GM18502 (cell line): ENCODE data around the gene KRTAP4-12.
"Not testable (repeated sequence)": the region's sequence is repeated elsewhere in the genome, so short reads cannot be mapped to it uniquely, and the experiment has no call there.

Source experiments
- ATAC-seq: cut with Tn5 transposase; IDR thresholded peaks from one replicate; pipeline ENCODE4 v1.9.1; 2021; ENCODE audit warnings: mild to moderate bottlenecking; ENCODE audit not compliant: unreplicated experiment, poor library complexity

The KRTAP4-12 gene

DNA sequence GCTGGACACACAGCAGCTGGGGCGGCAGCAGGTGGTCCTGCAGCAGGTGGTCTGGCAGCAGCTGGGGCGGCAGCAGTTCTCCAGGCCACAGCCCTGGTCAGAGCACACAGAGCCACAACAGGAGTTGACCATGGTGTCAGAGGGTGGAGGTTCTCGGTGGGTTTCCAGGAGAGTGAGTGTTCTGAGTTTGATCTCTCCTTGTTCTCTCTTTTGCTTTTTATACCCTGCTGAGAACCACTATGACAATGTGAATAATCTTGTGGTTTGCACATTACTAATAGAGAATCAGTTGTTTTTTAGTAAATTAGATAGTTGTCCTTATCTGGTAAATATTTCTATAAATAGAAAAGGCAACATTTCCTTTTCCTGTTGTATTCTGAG is at the start of gene KRTAP4-12:
Gene KRTAP4-12 (minus strand): TSS at position 192 of the 381 bp plus-strand sequence. CDS start 60 bp downstream, at position 132.
- ATAC-seq, result not testable (repeated sequence)

DNA sequence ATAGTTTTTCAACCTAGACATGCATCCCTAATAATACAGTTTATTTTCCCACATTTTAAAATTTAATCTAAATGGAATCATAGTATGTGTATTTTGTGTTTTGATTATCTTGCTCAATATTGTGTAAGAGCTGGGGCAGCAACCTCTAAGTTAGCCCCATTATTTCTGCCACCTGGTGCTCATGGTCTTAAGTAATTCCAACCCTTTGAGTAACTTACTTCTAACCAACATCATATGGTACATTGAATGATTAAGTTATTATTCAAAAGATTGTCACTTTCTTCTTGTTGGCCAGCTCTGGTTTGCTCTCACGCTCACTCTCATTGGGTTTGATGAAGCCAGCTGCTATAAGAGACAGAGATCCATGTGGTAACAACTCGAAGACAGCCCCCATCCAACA is 47.9 kb upstream of the KRTAP4-12 start:
- ATAC-seq, result no peak

DNA sequence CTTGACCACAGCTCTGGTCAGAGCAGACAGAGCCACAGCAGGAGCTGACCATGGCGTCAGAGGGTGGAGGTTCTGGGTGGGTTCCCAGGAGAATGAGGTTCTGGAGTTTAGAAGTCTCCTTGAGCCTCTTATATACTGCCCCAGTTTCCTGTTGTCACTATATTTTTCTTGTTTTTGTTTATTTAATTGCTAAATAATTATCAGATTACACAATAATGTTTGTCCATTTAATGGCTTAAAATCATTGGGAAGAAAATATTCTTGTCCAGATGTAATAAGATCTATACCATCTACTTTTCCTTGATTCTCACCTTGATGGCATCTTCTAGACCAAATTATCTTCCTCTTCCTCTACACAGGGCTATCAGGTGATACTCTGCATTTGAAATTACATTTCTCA is 44.1 kb upstream of the KRTAP4-12 start, which contains the start of gene KRTAP4-3:
Gene KRTAP4-3 (minus strand): TSS at position 101 of the 400 bp plus-strand sequence. CDS start 49 bp downstream, at position 52.
- no peak for ATAC-seq

DNA sequence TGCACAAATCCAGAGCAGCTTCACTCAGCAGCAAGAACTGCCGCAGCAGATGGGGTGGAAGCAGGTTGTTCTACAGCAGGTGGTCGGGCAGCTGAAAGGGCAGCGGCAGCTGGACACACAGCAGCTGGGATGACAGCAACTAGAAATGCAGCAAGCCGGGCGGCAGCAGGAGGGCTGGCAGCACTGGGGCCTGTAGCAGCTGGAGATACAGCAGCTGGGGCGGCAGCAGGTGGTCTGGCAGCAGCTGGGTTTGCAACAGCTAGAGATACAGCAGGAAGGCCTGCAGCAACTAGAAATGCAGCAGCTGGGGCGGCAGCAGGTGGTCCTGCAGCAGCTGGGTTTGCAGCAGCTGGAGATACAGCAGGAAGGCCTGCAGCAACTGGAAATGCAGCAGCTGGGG is 43.6 kb upstream of the KRTAP4-12 start:
- no peak for ATAC-seq

DNA sequence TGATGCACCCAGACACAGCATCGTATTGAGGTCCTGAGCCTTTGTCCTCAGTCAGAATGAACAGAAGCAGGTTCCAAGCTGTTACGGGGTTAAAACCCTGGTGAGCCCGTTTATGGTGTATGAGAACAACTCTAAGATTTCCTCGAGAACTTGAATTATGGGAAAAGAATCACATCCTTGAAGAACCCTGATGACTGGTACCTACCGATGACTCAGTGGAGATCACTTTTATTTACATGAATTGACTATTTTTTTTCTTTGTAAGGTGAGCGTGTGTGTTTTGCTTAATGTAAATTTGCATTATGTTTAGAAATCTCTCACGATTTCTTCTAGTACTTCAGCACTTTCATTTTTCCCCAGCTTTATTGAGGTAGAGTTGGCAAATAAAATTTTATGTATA is 39.8 kb upstream of the KRTAP4-12 start:
- no peak for ATAC-seq

DNA sequence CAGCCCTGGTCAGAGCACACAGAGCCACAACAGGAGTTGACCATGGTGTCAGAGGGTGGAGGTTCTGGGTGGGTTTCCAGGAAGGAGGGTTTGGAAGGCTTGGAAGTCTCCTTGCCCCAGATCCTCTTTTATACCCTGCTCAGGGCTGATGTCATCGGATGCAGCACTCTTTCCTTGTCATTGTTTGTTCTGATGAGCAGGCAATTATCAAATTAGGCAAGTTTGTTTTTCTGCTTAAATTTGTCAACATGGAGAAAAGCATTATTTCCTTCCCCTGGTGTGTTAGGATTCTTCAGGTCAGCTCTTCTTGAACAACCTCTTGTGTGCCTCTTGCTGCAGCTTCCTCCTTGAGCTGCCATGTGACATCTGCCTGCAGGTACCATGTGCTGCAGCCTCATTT is 36.7 kb upstream of the KRTAP4-12 start, which contains the start of gene KRTAP4-4:
Gene KRTAP4-4 (minus strand): TSS at position 101 of the 400 bp plus-strand sequence. CDS start 57 bp downstream, at position 44.
- ATAC-seq, result no peak

DNA sequence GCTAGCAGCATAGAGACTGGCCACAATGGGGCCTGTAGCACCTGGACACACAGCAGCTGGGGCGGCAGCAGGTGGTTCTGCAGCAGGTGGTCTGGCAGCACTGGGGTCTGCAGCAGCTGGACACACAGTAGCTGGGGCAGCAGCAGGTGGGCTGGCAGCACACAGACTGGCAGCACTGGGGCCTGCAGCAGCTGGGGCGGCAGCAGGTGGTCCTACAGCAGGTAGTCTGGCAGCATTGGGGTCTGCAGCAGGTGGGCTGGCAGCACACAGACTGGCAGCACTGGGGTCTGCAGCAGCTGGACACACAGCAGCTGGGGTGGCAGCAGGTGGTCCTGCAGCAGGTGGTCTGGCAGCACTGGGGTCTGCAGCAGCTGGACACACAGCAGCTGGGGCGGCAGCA is 36.2 kb upstream of the KRTAP4-12 start:
- ATAC-seq, result not testable (repeated sequence)

DNA sequence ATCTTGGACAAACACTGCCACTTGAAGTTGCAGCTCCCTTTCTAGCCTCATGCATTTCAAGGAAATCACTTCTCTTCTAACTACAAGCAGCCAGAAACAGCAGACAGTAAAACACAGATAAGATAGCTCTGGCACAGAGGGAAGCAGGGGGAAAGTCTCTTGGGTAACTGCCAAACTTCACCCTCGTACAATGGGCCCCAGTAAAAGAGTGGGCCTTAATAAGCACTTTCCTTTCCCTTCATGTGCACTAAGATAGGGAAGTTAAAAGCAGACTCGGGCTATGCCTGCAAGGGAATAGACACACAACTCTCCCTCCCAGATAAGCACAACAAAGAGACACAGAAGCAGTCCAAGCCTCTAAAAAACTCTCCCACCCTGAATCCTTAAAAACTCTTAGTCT is 29.9 kb upstream of the KRTAP4-12 start:
- ATAC-seq, result no peak

DNA sequence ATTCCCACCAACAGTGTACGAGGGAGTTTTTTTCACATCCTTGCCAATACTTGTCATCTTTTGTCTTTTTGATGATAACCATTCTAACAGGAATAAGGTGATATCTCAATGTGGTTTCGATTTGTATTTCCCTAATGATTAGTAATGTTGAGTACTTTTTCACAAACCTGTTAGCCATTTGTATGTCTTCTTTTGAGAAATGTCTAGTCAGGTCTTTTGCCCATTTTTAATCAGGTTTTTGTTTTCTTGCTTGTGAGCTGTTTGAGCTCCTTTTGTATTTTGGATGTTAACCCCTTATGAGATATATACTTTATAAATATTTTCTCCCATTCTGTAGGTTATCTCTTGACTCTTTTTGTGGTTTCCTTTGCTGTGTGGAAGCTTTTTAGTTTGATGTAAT is 27.5 kb upstream of the KRTAP4-12 start:
- no peak for ATAC-seq

DNA sequence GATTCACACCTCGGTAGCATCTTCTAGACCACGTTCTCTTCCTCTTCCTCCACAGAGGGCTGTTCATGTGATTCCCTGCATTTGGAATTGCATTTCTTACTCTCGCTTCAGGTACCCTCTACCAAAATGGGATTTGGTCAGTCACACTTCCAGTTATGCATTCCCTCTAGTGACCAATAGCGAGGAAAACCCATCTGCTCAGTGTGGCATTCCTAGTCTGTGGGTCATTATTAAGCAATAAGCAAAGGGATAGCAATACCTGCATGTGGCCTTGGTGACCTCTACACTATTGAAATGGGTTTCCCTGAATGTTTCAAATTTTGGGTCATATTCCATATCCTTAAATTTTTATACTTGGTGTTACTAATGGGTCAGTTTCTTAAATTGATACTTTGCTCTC is 26.0 kb upstream of the KRTAP4-12 start:
- no peak for ATAC-seq

DNA sequence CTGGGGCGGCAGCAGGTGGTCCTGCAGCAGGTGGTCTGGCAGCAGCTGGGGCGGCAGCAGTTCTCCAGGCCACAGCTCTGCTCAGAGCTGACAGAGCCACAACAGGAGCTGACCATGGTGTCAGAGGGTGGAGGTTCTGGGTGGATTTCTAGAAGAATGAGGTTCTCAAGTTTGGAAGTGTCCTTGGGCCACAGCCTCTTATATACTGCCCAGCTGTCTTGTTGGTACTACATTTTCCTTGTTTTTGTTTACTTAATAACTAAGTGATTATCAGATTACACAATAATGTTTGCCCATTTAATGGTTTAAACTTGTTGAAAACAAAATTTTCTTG is 25.6 kb upstream of the KRTAP4-12 start, which contains the start of gene KRTAP4-5:
Gene KRTAP4-5 (minus strand): TSS at position 174 of the 334 bp plus-strand sequence. CDS start 58 bp downstream, at position 116.
- ATAC-seq, result no peak

DNA sequence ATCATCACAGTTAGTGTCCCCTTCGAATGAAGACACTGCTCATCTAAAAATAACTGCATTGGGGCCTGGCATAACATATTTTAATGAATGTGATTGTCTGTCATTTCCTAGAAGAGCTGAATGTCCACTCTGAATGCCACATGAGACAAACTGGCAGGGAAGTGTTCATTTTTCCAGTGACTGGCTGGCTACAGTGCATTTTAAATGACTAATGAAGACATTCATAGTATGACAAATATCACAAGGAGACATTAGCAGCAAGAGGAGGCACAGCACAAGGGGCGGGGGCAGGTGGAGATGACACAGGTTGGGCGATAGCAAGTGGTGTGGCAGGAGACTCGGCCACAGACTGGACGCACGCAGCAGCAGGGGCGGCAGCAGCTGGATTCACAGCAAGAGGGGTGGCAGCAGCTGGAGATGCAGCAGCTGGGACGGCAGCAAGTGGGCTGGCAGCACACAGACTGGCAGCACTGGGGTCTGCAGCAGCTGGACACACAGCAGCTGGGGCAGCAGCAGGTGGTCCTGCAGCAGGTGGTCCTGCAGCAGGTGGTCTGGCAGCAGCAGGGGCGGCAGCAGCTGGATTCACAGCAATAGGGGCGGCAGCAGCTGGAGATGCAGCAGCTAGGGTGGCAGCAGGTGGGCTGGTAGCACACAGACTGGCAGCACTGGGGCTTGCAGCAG is 25.1 kb upstream of the KRTAP4-12 start:
- not testable (repeated sequence) for ATAC-seq

DNA sequence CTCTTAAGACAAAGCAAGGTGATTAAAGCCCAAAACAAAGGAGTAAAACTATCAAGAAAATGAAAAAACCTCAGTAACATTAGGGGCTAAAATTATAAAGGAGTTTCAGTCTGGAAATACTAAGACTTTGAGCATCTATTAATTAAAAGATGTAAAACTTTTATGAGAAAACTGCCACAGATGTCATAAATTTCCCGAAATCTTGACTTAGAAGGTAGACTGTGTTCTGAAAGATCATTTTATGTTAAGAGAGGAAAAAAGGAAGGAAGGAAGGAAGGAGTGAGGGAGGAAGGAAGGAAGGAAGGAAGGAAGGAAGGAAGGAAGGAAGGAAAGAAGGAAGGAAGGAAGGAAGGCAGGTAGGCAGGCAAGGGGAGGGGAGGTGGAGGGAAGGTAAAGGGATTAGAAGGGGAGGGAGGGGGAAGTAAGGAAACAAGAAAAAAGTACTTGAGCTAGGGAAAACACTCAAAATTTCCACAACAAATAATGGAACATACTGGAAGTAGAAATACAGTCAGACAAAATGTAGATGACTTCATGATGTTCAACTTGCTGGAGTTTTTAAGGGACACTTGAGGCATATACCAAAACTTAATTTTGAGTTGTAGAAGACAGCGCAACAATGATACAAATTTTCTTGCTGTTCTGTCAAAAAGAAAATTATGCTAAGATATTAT is 23.7 kb upstream of the KRTAP4-12 start:
- no peak for ATAC-seq

DNA sequence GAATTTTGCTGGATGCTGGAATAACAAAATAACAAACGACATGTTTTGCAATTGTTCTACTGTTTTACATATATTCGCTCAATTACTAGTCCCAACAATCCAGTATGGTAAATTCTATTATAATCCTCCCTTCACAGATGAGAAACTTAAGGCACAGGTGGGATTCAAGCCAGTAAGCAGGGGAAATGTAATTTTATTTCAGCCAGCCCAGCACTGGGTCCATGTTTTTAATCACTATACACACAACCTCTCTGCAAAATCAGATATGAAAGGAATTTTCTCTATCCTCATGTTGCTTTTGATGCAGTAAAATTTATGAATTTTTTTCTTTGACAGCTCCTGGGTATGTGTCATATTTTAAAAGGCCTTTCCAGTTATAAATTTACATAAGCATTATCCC is 21.3 kb upstream of the KRTAP4-12 start:
- ATAC-seq, result no peak

DNA sequence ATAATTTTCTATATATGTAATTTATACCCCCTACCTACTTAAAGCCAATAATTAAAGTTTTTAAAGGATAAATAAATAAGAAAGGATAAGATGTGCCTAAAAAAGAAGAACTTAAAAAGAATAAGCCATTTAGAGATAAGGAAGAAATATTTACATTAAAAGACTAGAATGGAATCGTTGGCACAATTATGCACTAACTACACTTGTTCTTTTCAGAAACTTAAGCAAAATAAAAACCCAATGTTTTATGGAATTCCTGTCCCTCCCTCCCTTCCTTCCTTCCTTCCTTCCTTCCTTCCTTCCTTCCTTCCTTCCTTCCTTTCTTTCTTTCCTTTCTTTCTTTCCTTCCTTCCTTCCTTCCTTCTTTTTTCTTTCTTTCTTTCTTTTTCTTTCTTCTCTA is 20.9 kb upstream of the KRTAP4-12 start:
- ATAC-seq, result no peak

DNA sequence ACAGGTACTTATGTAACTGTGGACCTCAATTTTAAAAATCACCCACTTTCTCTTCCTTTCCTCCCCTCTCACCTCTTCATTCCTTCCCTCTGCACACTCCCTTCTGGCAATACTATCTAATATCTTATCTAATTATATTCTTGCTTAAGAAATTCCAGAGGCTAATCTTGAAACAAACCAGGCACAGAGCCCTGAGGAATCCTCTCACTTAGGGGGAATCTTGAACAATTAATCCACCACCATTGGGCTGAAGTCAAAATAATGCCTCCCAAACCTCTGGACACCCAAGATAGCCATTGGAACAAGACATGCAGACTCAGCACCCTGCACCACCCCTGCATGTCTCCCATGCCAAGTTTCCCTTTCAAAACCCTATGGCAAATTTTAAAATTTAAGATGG is 17.4 kb upstream of the KRTAP4-12 start:
- no peak for ATAC-seq

DNA sequence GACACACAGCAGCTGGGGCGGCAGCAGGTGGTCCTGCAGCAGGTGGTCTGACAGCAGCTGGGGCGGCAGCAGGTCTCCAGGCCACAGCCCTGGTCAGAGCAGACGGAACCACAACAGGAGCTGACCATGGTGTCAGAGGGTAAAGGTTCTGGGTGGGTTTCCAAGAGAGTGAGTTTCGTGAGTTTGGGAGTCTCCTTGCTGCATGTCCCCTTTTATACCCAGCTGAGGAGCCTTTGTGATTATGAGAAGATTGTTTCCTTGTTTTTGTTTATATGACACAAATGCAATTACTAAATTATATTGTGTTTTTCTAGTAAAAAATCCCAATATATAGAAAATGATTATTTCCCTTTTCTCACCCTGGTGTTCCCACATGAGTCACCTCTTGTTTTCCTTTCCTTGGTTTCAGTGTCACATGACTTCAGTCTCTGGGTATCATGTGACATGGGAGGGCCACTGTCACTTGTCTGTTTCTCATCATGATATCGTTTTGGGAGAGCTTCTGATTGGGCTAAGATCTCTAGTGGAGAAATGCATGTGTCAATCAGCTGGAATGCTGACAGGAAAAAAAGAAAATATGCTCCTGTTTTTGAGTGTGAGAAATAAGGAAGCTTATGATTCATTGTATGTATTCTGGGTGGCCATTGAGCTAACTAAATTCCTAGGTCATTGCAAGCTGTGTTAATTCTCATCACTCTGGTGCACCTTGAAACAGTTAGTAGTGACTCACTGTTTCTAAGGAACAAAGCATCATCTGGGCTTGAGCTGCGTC is 16.6 kb upstream of the KRTAP4-12 start, which contains the start of gene KRTAP4-6:
Gene KRTAP4-6 (minus strand): TSS at position 185 of the 772 bp plus-strand sequence. CDS start 57 bp downstream, at position 128.
- no peak for ATAC-seq

DNA sequence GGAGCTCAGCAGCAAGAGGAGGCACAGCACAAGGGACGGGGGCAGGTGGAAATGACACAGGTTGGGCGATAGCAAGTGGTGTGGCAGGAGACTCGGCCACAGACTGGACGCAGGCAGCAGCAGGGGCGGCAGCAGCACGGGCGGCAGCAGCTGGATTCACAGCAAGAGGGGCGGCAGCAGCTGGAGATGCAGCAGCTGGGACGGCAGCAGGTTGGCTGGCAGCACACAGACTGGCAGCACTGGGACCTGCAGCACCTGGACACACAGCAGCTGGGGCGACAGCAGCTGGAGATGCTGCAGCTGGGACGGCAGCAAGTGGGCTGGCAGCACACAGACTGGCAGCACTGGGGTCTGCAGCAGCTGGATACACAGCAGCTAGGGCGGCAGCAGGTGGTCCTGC is 15.9 kb upstream of the KRTAP4-12 start:
- ATAC-seq, result not testable (repeated sequence)

DNA sequence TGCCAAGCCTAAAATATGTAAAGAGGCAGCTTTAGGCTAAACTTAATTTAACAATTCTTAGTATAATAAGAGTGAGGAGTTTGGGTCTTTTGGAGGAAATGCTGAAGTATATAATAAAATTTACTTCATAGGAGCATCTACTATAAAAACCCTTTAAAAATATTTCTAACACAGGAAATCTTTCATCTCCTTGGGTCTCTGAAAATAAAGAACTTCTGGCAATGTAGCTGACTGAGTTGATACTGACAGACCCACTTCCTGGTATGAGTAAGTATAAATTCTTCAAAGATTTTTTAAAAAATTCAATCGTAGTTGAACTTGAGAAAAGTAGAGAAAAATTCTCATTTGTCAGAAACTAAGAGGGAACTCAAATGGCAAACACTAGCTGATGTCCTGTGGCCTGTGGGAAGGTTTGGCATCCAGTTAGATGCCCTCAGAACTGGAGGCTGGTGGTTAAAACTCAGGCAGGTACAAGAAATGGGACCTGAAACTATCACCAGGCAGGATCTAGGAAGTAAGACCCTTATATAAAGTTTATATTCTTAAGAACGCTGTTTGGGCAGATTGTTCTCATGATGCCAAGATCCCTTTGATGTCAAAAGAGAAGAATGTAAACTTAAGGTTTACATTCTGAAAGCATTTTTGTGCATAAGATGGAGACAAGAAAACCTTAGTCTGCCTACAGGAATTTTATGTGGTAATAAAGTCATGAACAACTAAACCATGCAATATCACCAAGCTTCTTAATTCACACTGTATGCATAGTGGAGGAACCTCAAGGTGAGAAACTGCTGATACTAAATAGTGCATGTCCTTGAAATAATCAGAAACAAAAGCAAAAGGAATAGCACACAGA is 10.1 kb upstream of the KRTAP4-12 start:
- ATAC-seq, result no peak

DNA sequence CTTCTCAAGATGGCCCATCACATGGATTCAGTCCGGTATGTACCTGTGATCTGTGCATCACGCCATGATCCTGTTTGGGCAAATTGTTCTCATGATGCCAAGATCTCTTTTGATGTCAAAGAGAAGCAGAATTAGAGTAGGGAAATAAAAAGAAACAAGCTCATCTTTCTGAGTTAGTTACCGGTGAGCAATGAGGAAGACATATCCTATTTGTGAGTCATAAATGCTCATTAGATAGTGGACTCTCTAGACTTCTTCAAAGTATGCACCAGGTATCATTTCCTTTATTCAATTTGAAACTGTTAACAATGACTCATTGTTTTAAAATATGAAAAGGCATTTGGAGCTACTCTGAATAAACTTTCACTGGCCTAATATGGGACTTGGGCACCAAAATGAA is 8.0 kb upstream of the KRTAP4-12 start:
- ATAC-seq, result no peak
